GM12878 (cell line): ENCODE measurements around the gene SRCAP. TPM values are rescaled to one million over a fixed set of nuclear protein-coding genes. Genes with fewer than 3 reads are reported as not detected.

Source experiments
- ATAC-seq: fragments of 200-7000 bp; cut with Tn5 transposase; 3 replicates; pipeline ENCODE4 v1.9.1; 2020; ENCODE audit warnings: mild to moderate bottlenecking, moderate library complexity
- BruUV-seq: library from RNA; stranded (reverse); fragments of 400-500 nt; replicated peaks from 2 replicates; lab custom pipeline; 2021; lab: Mats Ljungman, UMichigan
- CTCF ChIA-PET: fragments of 300-600 bp; sonication (Branson Sonifier 250); formaldehyde crosslinking; extraction: SDS; loops from one replicate; lab custom pipeline; 2021; ENCODE audit warnings: inconsistent platforms; lab: Yijun Ruan, JAX
- POLR2A ChIA-PET: fragments of 350-600 bp; formaldehyde crosslinking; extraction: SDS; loops from one replicate; lab custom pipeline; 2021; ENCODE audit warnings: inconsistent platforms; lab: Charles Lee
- RAD21 ChIA-PET: fragments of 300-600 bp; sonication (Branson Sonifier 250); formaldehyde crosslinking; loops from one replicate; lab custom pipeline; 2023; ENCODE audit warnings: antibody characterized with exemption; ENCODE audit not compliant: unreplicated experiment; lab: Charles Lee
- SMC1A ChIA-PET: fragments of 300-600 bp; sonication (Branson Sonifier 250); formaldehyde crosslinking; loops from one replicate; lab custom pipeline; 2023; ENCODE audit not compliant: unreplicated experiment, uncharacterized antibody; lab: Charles Lee
- DNase-seq: peaks from one replicate; pipeline ENCODE4 v3.0.0-alpha.2; 2011; ENCODE audit warnings: low read depth, low spot score
- FAIRE-seq: peaks from 3 replicates; lab custom pipeline; 2011; peaks lifted over from hg19 to GRCh38; lab: Jason Lieb, UNC
- H2AFZ ChIP-seq: 2 replicates; pipeline ENCODE4 v1.6.0; 2011; ENCODE audit warnings: low read depth, low read length, control low read depth; ENCODE audit not compliant: control insufficient read depth
- H3K27ac ChIP-seq: 2 replicates; pipeline ENCODE4 v1.5.1; 2011; ENCODE audit warnings: control low read depth; ENCODE audit not compliant: control insufficient read depth, insufficient read depth
- H3K27me3 ChIP-seq, 2 experiments: replicated peaks in 1 of 2; 2 replicates each; pipeline versions ENCODE4 v1.6.0 to v1.6.1; 2011; ENCODE audit warnings: low read length in 1 of 2; ENCODE audit not compliant: control insufficient read depth in 2 of 2, insufficient read depth in 2 of 2
- H3K36me3 ChIP-seq, 2 experiments: 2 replicates each; pipeline ENCODE4 v1.5.1; 2011; ENCODE audit warnings: low read length in 1 of 2; ENCODE audit not compliant: control insufficient read depth in 2 of 2, insufficient read depth in 2 of 2
- H3K4me1 ChIP-seq: 2 replicates; pipeline ENCODE4 v1.6.1; 2011; ENCODE audit warnings: mild to moderate bottlenecking, low read length, moderate library complexity, mixed read lengths; ENCODE audit not compliant: control insufficient read depth, insufficient read depth
- H3K4me2 ChIP-seq: 2 replicates; pipeline ENCODE4 v1.6.0; 2011; ENCODE audit warnings: control low read depth; ENCODE audit not compliant: control insufficient read depth, insufficient read depth
- H3K4me3 ChIP-seq: fragments of 200-600 bp; sonication (generic); 2 replicates; pipeline ENCODE4 v1.5.1; 2016
- H3K79me2 ChIP-seq: 2 replicates; pipeline ENCODE4 v1.6.0; 2011; ENCODE audit warnings: low read length; ENCODE audit not compliant: control insufficient read depth, insufficient read depth
- H3K9ac ChIP-seq: 2 replicates; pipeline ENCODE4 v1.8.0; 2011; ENCODE audit warnings: low read length, control low read depth, mixed read lengths; ENCODE audit not compliant: control insufficient read depth, insufficient read depth
- H3K9me3 ChIP-seq: replicated peaks from 3 replicates; pipeline ENCODE4 v1.5.1; 2011; ENCODE audit warnings: mild to moderate bottlenecking, low read length; ENCODE audit not compliant: control insufficient read depth, insufficient read depth
- H4K20me1 ChIP-seq: 2 replicates; pipeline ENCODE4 v1.6.0; 2011; ENCODE audit not compliant: control insufficient read depth, insufficient read depth
- BRCA1 ChIP-seq: IDR thresholded peaks from 2 replicates; pipeline ENCODE4 v1.6.1; 2011; ENCODE audit warnings: low read depth, low read length, improper control_type of control experiment
- HDAC6 ChIP-seq: fragments of 200-600 bp; sonication (generic); IDR thresholded peaks from one replicate; pipeline ENCODE4 v1.8.0; 2017; ENCODE audit warnings: antibody characterized with exemption; ENCODE audit not compliant: unreplicated experiment
- KAT2A ChIP-seq: conservative IDR thresholded peaks from 2 replicates; pipeline ENCODE4 v1.6.1; 2011; ENCODE audit warnings: low read depth, low read length; ENCODE audit not compliant: control insufficient read depth
- KDM1A ChIP-seq: fragments of 200-600 bp; sonication (generic); IDR thresholded peaks from 2 replicates; pipeline ENCODE4 v1.6.1; 2016; ENCODE audit warnings: borderline replicate concordance
- POLR2A ChIP-seq: IDR thresholded peaks from 2 replicates; pipeline ENCODE4 v1.6.1; 2011; ENCODE audit warnings: low read depth, mild to moderate bottlenecking, low read length
- SIX5 ChIP-seq: IDR thresholded peaks from 2 replicates; pipeline ENCODE4 v1.6.1; 2011; ENCODE audit warnings: mild to moderate bottlenecking, low read depth, low read length, moderate library complexity; ENCODE audit not compliant: severe bottlenecking
- SRF ChIP-seq, 2 experiments: IDR thresholded peaks; 2 replicates each; pipeline ENCODE4 v1.6.1; 2011; ENCODE audit warnings: low read depth in 2 of 2, low read length in 2 of 2, mild to moderate bottlenecking in 1 of 2, moderate library complexity in 1 of 2
- SUZ12 ChIP-seq: fragments of 200-600 bp; sonication (generic); IDR thresholded peaks from one replicate; pipeline ENCODE4 v1.6.1; 2018; ENCODE audit warnings: antibody characterized with exemption, mild to moderate bottlenecking; ENCODE audit not compliant: unreplicated experiment
- TCF12 ChIP-seq: IDR thresholded peaks from 2 replicates; pipeline ENCODE4 v1.6.1; 2011; ENCODE audit warnings: low read depth, mild to moderate bottlenecking, low read length
- ZNF274 ChIP-seq: IDR thresholded peaks from one replicate; pipeline ENCODE4 v1.8.0; 2011; ENCODE audit not compliant: insufficient read length, insufficient read depth
- WGBS: methylation state at CpG from one replicate; pipeline ENCODE4 v1.1.6; 2016; ENCODE audit warnings: low lambda C conversion rate; ENCODE audit not compliant: insufficient replicate concordance, insufficient coverage; ENCODE audit errors: missing lambda C conversion rate; 5-methylcytosine and 5-hydroxymethylcytosine counted together
- in situ Hi-C: fragments of 300-500 bp; cut with MboI; formaldehyde crosslinking; loops from 9 replicates; pipeline ENCODE4 v1.14.3; 2018; ENCODE audit warnings: mixed read lengths
- intact Hi-C: fragments of 100-400 bp; cut with micrococcal nuclease; formaldehyde crosslinking; loops from one replicate; pipeline ENCODE4 v1.14.2; 2022; ENCODE audit not compliant: unreplicated experiment
- polyA plus RNA-seq, 11 experiments: library from polyadenylated mRNA; depleted of rRNA in 4 of 11; unstranded in 6 of 11; stranded (reverse) in 5 of 11; fragments of >200 nt; fragmentation: Nextera tagmentation in 4 of 11; fragmentation: Illumina TruSeq in 1 of 11; extraction: Ambion mirVana in 4 of 11; extraction: Trizol in 1 of 11; gene quantifications; 1 replicate in 1 of 11; 2 replicates in 10 of 11; pipeline versions ENCODE4 v1.2.1 to v1.2.3, GENCODE V29; 2011 to 2016; ENCODE audit warnings: inconsistent platforms in 2 of 11, missing spikeins in 2 of 11, low read depth in 1 of 11
- total RNA-seq, 4 experiments: library from RNA; depleted of rRNA in 3 of 4; stranded (reverse); fragments of >200 nt in 3 of 4; fragmentation: Illumina TruSeq in 1 of 4; extraction: Trizol in 1 of 4; gene quantifications; 2 replicates each; pipeline versions ENCODE4 v1.2.1 to v1.2.3, GENCODE V29; 2013 to 2021
- TF ChIP-seq, protein P1 (sequence below): fragments of 450-650 bp; IDR thresholded peaks from 2 replicates; pipeline ENCODE4 v1.6.1; 2017; ENCODE audit warnings: borderline replicate concordance

Gene SRCAP
- total and polyA plus RNA-seq, 10 of the 15 experiments (the other 5 are each of a cell fraction or from before 2014, with no cell fraction given), result 0.24 to 58.4 (median 11.6) TPM

DNA sequence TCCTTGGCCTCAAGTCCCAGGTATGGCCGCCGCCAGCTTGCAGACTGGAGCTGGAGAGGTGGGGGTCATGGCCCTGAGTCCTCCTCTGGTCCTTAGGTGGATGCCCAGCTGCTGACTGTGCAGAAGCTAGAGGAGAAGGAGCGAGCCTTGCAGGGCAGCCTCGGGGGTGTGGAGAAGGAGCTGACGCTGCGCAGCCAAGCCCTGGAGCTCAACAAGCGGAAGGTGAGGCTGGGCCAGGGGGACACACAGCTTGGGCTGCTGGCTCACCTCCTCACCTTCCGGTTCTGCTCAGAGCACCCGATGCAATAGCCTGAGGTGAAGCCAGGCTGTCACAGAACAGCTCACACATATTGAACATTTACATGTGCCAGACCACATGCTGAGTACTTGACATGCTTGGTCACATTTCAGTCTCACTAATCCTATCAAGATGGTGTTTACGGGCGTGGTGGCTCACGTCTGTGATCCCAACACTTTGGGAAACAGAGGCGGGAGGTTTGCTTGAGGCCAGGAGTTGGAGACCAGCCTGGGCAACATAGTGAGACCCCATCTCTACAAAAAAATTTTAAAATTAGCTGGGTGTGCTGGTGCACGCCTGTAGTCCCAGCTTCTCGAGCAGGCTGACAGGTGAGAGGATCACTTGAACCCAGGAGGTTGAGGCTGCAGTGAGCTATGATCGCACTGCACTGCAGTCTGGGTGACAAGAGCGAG lies 70.6 kb downstream of the SRCAP start:
- RAD21 ChIA-PET, result no interaction called here
- TF ChIP-seq SUZ12 (no peak), POLR2A (no peak), ZNF274 (no peak), TCF12 (no peak), KDM1A (no peak), BRCA1 (no peak), SIX5 (no peak), SRF (IDR thresholded peaks at IDR 0.05; ENCODE audit: low read depth in 2 of 2, low read length in 2 of 2) (no peak), KAT2A (no peak), HDAC6 (no peak)
- TF ChIP-seq, protein P1, sequence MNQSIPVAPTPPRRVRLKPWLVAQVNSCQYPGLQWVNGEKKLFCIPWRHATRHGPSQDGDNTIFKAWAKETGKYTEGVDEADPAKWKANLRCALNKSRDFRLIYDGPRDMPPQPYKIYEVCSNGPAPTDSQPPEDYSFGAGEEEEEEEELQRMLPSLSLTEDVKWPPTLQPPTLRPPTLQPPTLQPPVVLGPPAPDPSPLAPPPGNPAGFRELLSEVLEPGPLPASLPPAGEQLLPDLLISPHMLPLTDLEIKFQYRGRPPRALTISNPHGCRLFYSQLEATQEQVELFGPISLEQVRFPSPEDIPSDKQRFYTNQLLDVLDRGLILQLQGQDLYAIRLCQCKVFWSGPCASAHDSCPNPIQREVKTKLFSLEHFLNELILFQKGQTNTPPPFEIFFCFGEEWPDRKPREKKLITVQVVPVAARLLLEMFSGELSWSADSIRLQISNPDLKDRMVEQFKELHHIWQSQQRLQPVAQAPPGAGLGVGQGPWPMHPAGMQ, result no peak
- H3K4me1 ChIP-seq, result no peaks in the 10 kb centered on the region
- in situ Hi-C loops (loop anchor here (25.0 kb wide), 1 partner anchor 1118 kb away; no protein-coding TSS in a partner anchor), intact Hi-C loops (no loop called here)
- ATAC-seq, result no peak
- CTCF ChIA-PET, result interaction anchor here (1.4 to 3.6 kb wide), 2 partner anchors 45 to 172 kb away, joined by 3 to 13 read pairs; no protein-coding TSS in a partner anchor
- H3K27ac ChIP-seq, result no peak overlapping the region
- POLR2A ChIA-PET, result interaction anchor here (0.5 to 0.8 kb wide), 3 partner anchors 22 to 373 kb away, joined by 3 to 6 read pairs (median 4); partner anchors contain the start of gene PHKG2
- BruUV-seq, result no TSS peak
- no peaks in the 10 kb centered on the region for H3K27me3 ChIP-seq
- 65% methylated on average over 17 of the region's 17 CpGs for WGBS
- no peak for DNase-seq
- H3K79me2 ChIP-seq, result no peaks in the 10 kb centered on the region
- no peak overlapping the region for H3K4me2 ChIP-seq
- SMC1A ChIA-PET, result interaction anchor here (0.7 kb wide), 1 partner anchor 103 kb away, joined by 3 read pairs; no protein-coding TSS in a partner anchor
- peaks cover 40 to 48% of the 10 kb centered on the region in 2 experiments; a peak in 3 of 4 replicates for H3K36me3 ChIP-seq
- no peaks in the 10 kb centered on the region for H3K9me3 ChIP-seq
- H2AFZ ChIP-seq, result no peak overlapping the region
- no peak overlapping the region for H3K4me3 ChIP-seq
- FAIRE-seq, result no peak
- no peak overlapping the region for H3K9ac ChIP-seq
- H4K20me1 ChIP-seq, result no peaks in the 10 kb centered on the region
